Measurements from ENCODE around the gene TICRR.

The TICRR gene

DNA sequence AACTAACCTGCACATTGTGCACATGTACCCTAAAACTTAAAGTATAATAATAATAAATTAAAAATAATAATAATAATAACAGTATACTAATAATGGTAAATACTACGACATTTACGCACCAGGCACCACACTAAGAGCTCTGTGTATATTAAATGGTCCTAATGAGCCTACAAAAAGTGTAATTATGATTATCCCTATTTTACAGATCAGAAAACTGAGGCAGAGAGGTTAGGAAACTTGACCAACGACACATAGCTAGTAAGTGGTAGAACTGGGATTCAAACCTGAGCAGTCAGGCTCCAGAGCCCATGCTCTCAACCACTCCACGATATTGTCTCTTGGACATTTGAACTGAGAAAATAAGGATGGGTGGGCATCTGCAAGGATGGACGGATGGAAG, 65.0 kb downstream of the TICRR start:
- Histone ChIP-seq H3K4me3 (ENCODE audit: low read depth, low read length) (no peak overlapping the region), H3K27ac (no peak overlapping the region), H3K9me3 (ENCODE audit: severe bottlenecking) (no peaks in the 10 kb centered on the region), H3K36me3 (peaks cover 28% of the 10 kb centered on the region), H3K27me3 (ENCODE audit: insufficient read depth, low read depth, severe bottlenecking) (no peaks in the 10 kb centered on the region)
- DNase-seq: no peak
- TF ChIP-seq, protein P1, sequence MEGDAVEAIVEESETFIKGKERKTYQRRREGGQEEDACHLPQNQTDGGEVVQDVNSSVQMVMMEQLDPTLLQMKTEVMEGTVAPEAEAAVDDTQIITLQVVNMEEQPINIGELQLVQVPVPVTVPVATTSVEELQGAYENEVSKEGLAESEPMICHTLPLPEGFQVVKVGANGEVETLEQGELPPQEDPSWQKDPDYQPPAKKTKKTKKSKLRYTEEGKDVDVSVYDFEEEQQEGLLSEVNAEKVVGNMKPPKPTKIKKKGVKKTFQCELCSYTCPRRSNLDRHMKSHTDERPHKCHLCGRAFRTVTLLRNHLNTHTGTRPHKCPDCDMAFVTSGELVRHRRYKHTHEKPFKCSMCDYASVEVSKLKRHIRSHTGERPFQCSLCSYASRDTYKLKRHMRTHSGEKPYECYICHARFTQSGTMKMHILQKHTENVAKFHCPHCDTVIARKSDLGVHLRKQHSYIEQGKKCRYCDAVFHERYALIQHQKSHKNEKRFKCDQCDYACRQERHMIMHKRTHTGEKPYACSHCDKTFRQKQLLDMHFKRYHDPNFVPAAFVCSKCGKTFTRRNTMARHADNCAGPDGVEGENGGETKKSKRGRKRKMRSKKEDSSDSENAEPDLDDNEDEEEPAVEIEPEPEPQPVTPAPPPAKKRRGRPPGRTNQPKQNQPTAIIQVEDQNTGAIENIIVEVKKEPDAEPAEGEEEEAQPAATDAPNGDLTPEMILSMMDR (IDR thresholded peaks at IDR 0.05; ENCODE audit: low read depth, low read length): no peak

DNA sequence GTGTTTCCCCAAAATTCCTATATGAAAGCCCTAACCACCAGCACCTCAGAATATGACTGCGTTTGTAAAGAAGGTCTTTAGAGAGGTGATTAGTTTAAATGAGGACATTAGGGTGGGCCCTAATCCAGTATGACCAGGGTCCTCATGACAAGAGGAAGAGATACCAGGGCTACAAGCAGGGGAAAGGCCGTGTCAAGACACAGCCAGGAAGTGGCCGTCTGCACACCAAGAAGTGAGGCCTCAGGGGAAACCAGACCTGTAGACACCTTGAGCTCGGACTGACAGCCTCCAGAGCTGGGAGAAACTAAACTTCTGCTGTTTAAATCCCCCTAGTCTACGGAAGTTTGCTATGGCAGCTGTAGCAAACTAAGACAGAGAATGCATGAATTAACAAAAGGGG, 65.8 kb downstream of the TICRR start:
- TF ChIP-seq, protein P1 (IDR thresholded peaks at IDR 0.05; ENCODE audit: low read depth, low read length): no peak
- Histone ChIP-seq H3K27me3 (ENCODE audit: insufficient read depth, low read depth, severe bottlenecking) (no peaks in the 10 kb centered on the region), H3K4me3 (ENCODE audit: low read depth, low read length) (no peak overlapping the region), H3K9me3 (ENCODE audit: severe bottlenecking) (no peaks in the 10 kb centered on the region), H3K27ac (no peak overlapping the region), H3K36me3 (peaks cover 32% of the 10 kb centered on the region)
- DNase-seq: no peak

DNA sequence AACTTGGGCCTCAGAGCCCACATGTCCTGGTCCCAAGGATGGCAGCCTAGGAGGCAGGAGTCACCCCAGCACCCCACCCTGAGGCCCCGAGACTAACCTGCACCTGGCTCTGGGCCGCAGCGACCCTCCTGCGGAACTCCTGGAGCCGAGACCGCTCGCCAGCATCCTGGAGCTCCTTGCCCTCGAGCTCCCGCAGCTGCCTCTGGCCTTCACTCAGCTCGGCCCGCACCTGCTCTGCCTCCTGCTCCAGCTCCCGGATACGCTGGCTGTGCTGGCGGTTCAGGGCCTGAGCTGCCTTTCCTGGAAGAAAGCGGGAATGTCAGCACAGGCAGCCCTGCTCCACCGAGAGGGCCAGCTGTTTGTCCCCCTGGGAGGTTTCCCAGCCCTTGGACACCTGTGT, 66.8 kb downstream of the TICRR start:
- H3K36me3 ChIP-seq: peaks cover 39% of the 10 kb centered on the region
- TF ChIP-seq, protein P1 (IDR thresholded peaks at IDR 0.05; ENCODE audit: low read depth, low read length): no peak
- H3K27ac ChIP-seq: no peak overlapping the region
- H3K4me3 ChIP-seq (ENCODE audit: low read depth, low read length): no peak overlapping the region
- no peaks in the 10 kb centered on the region for H3K9me3 ChIP-seq (ENCODE audit: severe bottlenecking)
- no peak for DNase-seq
- no peaks in the 10 kb centered on the region for H3K27me3 ChIP-seq (ENCODE audit: insufficient read depth, low read depth, severe bottlenecking)

DNA sequence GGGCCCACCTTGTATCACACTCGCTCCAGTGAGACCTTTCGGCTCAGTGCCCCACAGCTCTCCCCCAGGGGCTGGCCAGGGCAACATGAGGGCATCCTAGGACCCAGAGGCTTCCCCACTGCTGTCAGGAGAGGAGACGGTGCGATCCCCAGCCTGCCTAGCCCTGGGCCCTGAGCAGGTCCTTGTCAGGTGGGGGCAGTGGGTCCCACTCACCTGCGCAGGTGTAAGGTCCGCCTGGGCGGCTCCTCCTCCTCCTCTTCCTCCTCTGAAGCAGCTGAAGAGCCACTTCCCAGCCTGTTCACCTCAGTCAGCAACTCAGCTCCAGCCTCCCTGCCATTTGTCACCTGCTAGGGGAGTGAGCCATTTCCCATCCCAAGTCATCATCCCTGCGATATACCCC, 70.4 kb downstream of the TICRR start:
- TF ChIP-seq, protein P1 (IDR thresholded peaks at IDR 0.05; ENCODE audit: low read depth, low read length): no peak
- Histone ChIP-seq H3K36me3 (peaks cover 35% of the 10 kb centered on the region), H3K9me3 (ENCODE audit: severe bottlenecking) (no peaks in the 10 kb centered on the region), H3K27me3 (ENCODE audit: insufficient read depth, low read depth, severe bottlenecking) (no peaks in the 10 kb centered on the region), H3K27ac (no peak overlapping the region), H3K4me3 (ENCODE audit: low read depth, low read length) (no peak overlapping the region)
- no peak for DNase-seq

DNA sequence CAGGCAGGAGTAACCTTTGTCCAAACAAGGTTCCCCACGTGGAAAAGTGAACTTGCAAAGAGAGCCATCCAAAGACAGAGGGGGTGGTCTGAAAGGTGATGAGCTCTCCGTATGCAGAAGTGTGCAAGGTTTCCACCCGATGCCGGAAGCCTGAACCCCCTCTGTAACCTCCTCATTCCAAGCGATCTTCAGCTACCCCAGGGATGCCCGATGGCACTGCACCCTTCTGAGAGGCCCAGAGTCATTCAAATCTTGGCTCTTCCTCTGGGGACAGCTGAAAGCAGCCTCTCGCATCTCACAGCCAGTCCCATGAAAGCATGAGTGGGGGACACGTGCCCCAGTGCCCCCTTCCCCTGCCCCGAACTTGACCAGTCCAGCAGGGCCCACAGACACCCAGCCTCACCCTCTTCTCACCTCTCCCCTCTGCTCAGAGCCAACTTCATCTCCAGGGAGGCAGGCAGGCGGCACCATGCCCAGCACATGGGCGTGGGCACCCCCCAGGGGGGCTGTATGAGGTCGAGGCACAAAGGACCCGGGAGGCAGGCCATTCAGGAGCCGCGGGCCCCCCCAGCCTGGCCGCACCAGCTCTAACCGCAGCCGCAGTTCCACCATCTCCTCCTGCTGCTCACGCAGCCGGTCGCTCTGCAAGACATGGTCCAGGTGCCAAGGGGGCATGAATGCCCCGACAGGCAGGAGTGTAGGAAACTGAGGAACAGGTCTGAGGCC, 71.3 kb downstream of the TICRR start:
- H3K27ac ChIP-seq: no peak overlapping the region
- H3K27me3 ChIP-seq (ENCODE audit: insufficient read depth, low read depth, severe bottlenecking): no peaks in the 10 kb centered on the region
- DNase-seq: no peak
- H3K36me3 ChIP-seq: peaks cover 34% of the 10 kb centered on the region
- H3K4me3 ChIP-seq (ENCODE audit: low read depth, low read length): no peak overlapping the region
- H3K9me3 ChIP-seq (ENCODE audit: severe bottlenecking): no peaks in the 10 kb centered on the region
- TF ChIP-seq, protein P1 (IDR thresholded peaks at IDR 0.05; ENCODE audit: low read depth, low read length): no peak
